Kidney epithelial cell (primary cell): ENCODE measurements around the gene LTBP1. TPM values are rescaled to one million over a fixed set of nuclear protein-coding genes. Genes with fewer than 3 reads are reported as not detected.
"Not testable (repeated sequence)": the region's sequence is repeated elsewhere in the genome, so short reads cannot be mapped to it uniquely, and the experiment has no call there.

Experiments used
- DNase-seq: peaks from one replicate; pipeline ENCODE4 v3.0.0-alpha.2; 2010; ENCODE audit warnings: low read depth
- H3K27me3 ChIP-seq: 2 replicates; pipeline ENCODE4 v1.6.0; 2011; ENCODE audit warnings: low read length; ENCODE audit not compliant: control insufficient read depth, insufficient read depth
- H3K36me3 ChIP-seq: 2 replicates; pipeline ENCODE4 v1.5.1; 2011; ENCODE audit warnings: low read length; ENCODE audit not compliant: control insufficient read depth, insufficient read depth
- H3K4me3 ChIP-seq: 2 replicates; pipeline ENCODE4 v1.5.1; 2011; ENCODE audit warnings: low read depth, mild to moderate bottlenecking, control low read depth, low read length
- total RNA-seq: library from RNA; depleted of rRNA; stranded (reverse); fragments of >200 nt; gene quantifications from 2 replicates; pipeline ENCODE4 v1.2.3, GENCODE V29; 2015
- TF ChIP-seq, protein P1 (sequence below): IDR thresholded peaks from 2 replicates; pipeline ENCODE4 v1.5.1; 2011; ENCODE audit warnings: mild to moderate bottlenecking, moderate library complexity, low read length, control low read depth, inconsistent platforms; ENCODE audit not compliant: insufficient read depth, poor library complexity, severe bottlenecking

The LTBP1 gene
- total RNA-seq, 1 donor from 2014 or later: 39.3 TPM

GRCh38 chr2:33052361-33052735, 105.6 kb downstream of the LTBP1 start:
- no peaks in the 10 kb centered on the region for H3K36me3 ChIP-seq
- no peak overlapping the region for H3K4me3 ChIP-seq
- no peaks in the 10 kb centered on the region for H3K27me3 ChIP-seq
- no peak for DNase-seq
- TF ChIP-seq, protein P1, sequence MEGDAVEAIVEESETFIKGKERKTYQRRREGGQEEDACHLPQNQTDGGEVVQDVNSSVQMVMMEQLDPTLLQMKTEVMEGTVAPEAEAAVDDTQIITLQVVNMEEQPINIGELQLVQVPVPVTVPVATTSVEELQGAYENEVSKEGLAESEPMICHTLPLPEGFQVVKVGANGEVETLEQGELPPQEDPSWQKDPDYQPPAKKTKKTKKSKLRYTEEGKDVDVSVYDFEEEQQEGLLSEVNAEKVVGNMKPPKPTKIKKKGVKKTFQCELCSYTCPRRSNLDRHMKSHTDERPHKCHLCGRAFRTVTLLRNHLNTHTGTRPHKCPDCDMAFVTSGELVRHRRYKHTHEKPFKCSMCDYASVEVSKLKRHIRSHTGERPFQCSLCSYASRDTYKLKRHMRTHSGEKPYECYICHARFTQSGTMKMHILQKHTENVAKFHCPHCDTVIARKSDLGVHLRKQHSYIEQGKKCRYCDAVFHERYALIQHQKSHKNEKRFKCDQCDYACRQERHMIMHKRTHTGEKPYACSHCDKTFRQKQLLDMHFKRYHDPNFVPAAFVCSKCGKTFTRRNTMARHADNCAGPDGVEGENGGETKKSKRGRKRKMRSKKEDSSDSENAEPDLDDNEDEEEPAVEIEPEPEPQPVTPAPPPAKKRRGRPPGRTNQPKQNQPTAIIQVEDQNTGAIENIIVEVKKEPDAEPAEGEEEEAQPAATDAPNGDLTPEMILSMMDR: no peak

- H3K27me3 ChIP-seq, H3K4me3 ChIP-seq, DNase-seq, H3K36me3 ChIP-seq: not testable (repeated sequence)
These were observed 106.0 kb downstream of the LTBP1 start for GRCh38 chr2:33052795-33053194.

- Histone ChIP-seq H3K27me3 (no peaks in the 10 kb centered on the region), H3K36me3 (no peaks in the 10 kb centered on the region), H3K4me3 (no peak overlapping the region)
- TF ChIP-seq, protein P1: no peak
- DNase-seq: no peak
These were observed 109.4 kb downstream of the LTBP1 start for GRCh38 chr2:33056170-33056569.

DNA sequence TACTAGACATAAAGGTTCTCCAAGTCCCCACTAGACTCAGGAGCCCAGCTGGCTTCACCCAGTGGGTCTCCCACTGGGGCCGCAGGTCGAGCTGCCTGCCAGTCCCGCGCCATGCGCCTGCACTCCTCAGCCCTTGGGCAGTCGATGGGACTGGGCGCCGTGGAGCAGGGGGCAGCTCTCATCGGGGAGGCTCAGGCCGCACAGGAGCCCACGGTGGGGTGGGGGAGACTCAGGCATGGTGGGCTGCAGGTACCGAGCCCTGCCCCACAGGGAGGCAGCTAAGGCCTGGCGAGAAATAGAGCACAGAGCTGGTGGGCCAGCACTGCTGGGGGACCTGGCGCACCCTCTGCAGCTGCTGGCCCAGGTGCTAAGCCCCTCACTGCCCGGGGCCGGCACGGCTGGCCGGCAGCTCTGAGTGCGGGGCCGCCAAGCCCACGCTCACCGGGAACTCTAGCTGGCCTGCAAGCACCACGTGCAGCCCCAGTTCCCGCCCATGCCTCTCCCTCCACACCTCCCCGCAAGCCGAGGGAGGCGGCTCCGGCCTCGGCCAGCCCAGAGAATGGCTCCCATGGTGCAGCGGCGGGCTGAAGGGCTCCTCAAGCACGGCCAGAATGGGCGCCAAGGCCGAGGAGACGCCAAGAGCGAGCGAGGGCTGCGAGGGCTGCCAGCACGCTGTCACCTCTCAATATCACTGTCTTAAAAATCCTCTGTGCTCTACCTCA, 110.7 kb downstream of the LTBP1 start:
- H3K27me3 ChIP-seq, H3K36me3 ChIP-seq, H3K4me3 ChIP-seq, DNase-seq: not testable (repeated sequence)

- TF ChIP-seq, protein P1: no peak
- H3K36me3 ChIP-seq: no peaks in the 10 kb centered on the region
- no peak for DNase-seq
- no peak overlapping the region for H3K4me3 ChIP-seq
- H3K27me3 ChIP-seq: no peaks in the 10 kb centered on the region
These were observed 112.1 kb downstream of the LTBP1 start for GRCh38 chr2:33058716-33059470.

DNA sequence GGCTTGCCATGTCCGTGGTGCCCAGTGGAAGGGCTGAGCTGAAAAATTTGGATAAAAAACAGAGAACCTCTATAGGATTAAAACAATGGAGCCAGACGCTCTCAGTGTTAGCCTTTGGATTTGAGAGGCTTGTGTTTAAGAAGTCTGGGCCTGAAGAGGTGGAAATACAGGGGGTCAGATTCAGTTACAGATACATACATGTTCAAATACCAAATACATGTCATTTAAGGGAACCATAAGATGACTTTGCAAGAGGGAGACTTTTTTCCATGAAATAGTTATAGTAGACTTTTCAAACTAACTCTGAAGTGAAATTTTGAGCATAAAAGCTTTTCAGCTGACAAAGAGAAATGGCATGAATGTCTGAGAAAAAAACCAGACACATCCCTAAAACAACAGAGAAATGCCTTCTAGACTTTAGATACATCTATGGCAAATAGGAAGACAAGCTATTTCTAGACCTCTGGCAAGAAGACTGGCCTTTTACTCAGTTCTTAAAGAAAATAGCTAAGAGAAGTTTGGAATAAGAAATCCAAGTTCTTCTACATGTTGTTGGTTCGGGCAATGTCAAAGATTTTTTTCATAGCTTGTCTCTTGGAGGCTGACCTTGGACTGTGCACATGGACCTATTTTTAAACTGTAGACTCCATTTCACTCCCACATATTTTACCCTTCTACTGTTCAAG, 112.9 kb downstream of the LTBP1 start:
- Histone ChIP-seq H3K36me3 (no peaks in the 10 kb centered on the region), H3K27me3 (no peaks in the 10 kb centered on the region), H3K4me3 (no peak overlapping the region)
- TF ChIP-seq, protein P1: no peak
- DNase-seq: no peak
